Gastrocnemius medialis (tissue), 4 donors: Measurements from ENCODE around the gene PRKG1. TPM values are rescaled to one million over a fixed set of nuclear protein-coding genes. Genes with fewer than 3 reads are reported as not detected.

ENCODE experiments used
- ATAC-seq, 2 donors: fragments of 150-250 bp; one replicate each; pipeline ENCODE4 v1.9.1; 2016
- DNase-seq, 2 donors: peaks; one replicate each; pipeline ENCODE4 v3.0.0-alpha.2; 2019
- H3K27ac ChIP-seq, 4 donors: fragments of 200-600 bp; sonication (generic); 1 replicate in 1 of 4; 2 replicates in 3 of 4; pipeline ENCODE4 v1.5.1; 2016 to 2018; ENCODE audit warnings: mild to moderate bottlenecking in 2 of 4, moderate library complexity in 1 of 4
- H3K27me3 ChIP-seq, 3 donors: fragments of 200-600 bp; sonication (generic) in 2 of 3; 1 replicate in 1 of 3; 2 replicates in 2 of 3; pipeline versions ENCODE4 v1.5.1 to v1.6.0; 2016 to 2019; ENCODE audit warnings: mild to moderate bottlenecking in 1 of 3, moderate library complexity in 1 of 3
- H3K36me3 ChIP-seq, 2 donors: fragments of 200-600 bp; sonication (generic) in 1 of 2; one replicate each; pipeline ENCODE4 v1.5.1; 2017 to 2018
- H3K4me1 ChIP-seq, 2 donors: fragments of 200-600 bp; sonication (generic) in 1 of 2; one replicate each; pipeline ENCODE4 v1.5.1; 2016 to 2017; ENCODE audit warnings: mild to moderate bottlenecking in 2 of 2
- H3K4me3 ChIP-seq, 4 donors: fragments of 200-600 bp; sonication (generic) in 3 of 4; 1 replicate in 1 of 4; 2 replicates in 3 of 4; pipeline ENCODE4 v1.5.1; 2016 to 2019; ENCODE audit warnings: mild to moderate bottlenecking in 2 of 4
- H3K9me3 ChIP-seq, 3 donors: fragments of 200-600 bp; sonication (generic) in 2 of 3; 1 replicate in 1 of 3; 2 replicates in 2 of 3; pipeline ENCODE4 v1.5.1; 2016 to 2019
- CTCF ChIP-seq, 5 experiments: fragments of 450-650 bp in 3 of 5; fragments of 200-600 bp in 2 of 5; sonication (generic) in 2 of 5; IDR thresholded peaks in 4 of 5; conservative IDR thresholded peaks in 1 of 5; 1 replicate in 4 of 5; 2 replicates in 1 of 5; pipeline ENCODE4 v1.5.1; 2016 to 2019; ENCODE audit warnings: antibody characterized with exemption in 5 of 5, mild to moderate bottlenecking in 3 of 5, moderate library complexity in 3 of 5
- POLR2A ChIP-seq, 2 donors: fragments of 450-650 bp; IDR thresholded peaks; one replicate each; pipeline ENCODE4 v1.6.1; 2017; ENCODE audit warnings: antibody characterized with exemption in 2 of 2, mild to moderate bottlenecking in 2 of 2, moderate library complexity in 2 of 2
- in situ Hi-C, 4 donors: fragments of 200-750 bp; cut with MboI; loops; one replicate each; pipeline versions ENCODE4 v1.15.0 to v1.8.0; 2017; ENCODE audit warnings: low sequenced_read_pairs in 4 of 4
- intact Hi-C: fragments of 100-400 bp; cut with DNase I; formaldehyde crosslinking; loops from one replicate; pipeline ENCODE4 v1.15.1; 2023; ENCODE audit warnings: low total_unique reads
- total RNA-seq, 4 donors: library from RNA; depleted of rRNA; stranded (reverse); fragments of >200 nt; gene quantifications; one replicate each; pipeline versions ENCODE4 v1.1.0 to v1.2.3, GENCODE V29; 2016

Gene PRKG1
- total RNA-seq, 4 donors from 2014 or later = 10.4 to 39.4 (median 25.1) TPM

- Histone ChIP-seq H3K9me3 (no peaks in the 10 kb centered on the region), H3K36me3 (no peaks in the 10 kb centered on the region), H3K4me3 (no peak overlapping the region), H3K4me1 (peaks cover 11 to 37% of the 10 kb centered on the region in 2 donors), H3K27me3 (no peaks in the 10 kb centered on the region), H3K27ac (no peak overlapping the region)
- intact Hi-C loops = loop anchor here (10.0 kb wide), 2 partner anchors 139 to 1119 kb away; no protein-coding TSS in a partner anchor
- TF ChIP-seq POLR2A (IDR thresholded peaks at IDR 0.05) (no peak), CTCF (IDR thresholded peaks at IDR 0.05 in 4 of 5, conservative IDR thresholded peaks at IDR 0.05 in 1 of 5) (no peak)
- no peak for ATAC-seq
- DNase-seq = no peak
- in situ Hi-C loops = no loop called here
These were observed 21.2 kb downstream of the PRKG1 start for GRCh38 chr10:51095444-51095843.

- Histone ChIP-seq H3K4me1 (peaks cover 7 to 17% of the 10 kb centered on the region in 2 donors), H3K27ac (no peak overlapping the region), H3K36me3 (no peaks in the 10 kb centered on the region), H3K27me3 (no peaks in the 10 kb centered on the region), H3K9me3 (no peaks in the 10 kb centered on the region), H3K4me3 (no peak overlapping the region)
- TF ChIP-seq CTCF (IDR thresholded peaks at IDR 0.05 in 4 of 5, conservative IDR thresholded peaks at IDR 0.05 in 1 of 5) = no peak
- no peak for TF ChIP-seq POLR2A (IDR thresholded peaks at IDR 0.05)
- intact Hi-C loops = loop anchor here (10.0 kb wide), 2 partner anchors 137 to 1117 kb away; no protein-coding TSS in a partner anchor
- ATAC-seq (no peak), DNase-seq (no peak)
- in situ Hi-C loops = no loop called here
These were observed 23.3 kb downstream of the PRKG1 start for GRCh38 chr10:51097546-51097945.

GRCh38 chr10:51100221-51100620 is 25.9 kb downstream of the PRKG1 start:
- Histone ChIP-seq H3K4me3 (no peak overlapping the region), H3K27ac (no peak overlapping the region), H3K36me3 (no peaks in the 10 kb centered on the region), H3K27me3 (no peaks in the 10 kb centered on the region), H3K9me3 (no peaks in the 10 kb centered on the region), H3K4me1 (peaks cover 0 to 3% of the 10 kb centered on the region in 2 donors)
- no peak for TF ChIP-seq CTCF (IDR thresholded peaks at IDR 0.05 in 4 of 5, conservative IDR thresholded peaks at IDR 0.05 in 1 of 5)
- TF ChIP-seq POLR2A (IDR thresholded peaks at IDR 0.05) = no peak
- no peak for DNase-seq
- no peak for ATAC-seq
- intact Hi-C loops = no loop called here
- in situ Hi-C loops = no loop called here

GRCh38 chr10:51103554-51104217 is 29.4 kb downstream of the PRKG1 start:
- peaks cover 0 to 16% of the 10 kb centered on the region in 2 donors for H3K4me1 ChIP-seq
- no peak overlapping the region for H3K4me3 ChIP-seq
- no peak for TF ChIP-seq CTCF (IDR thresholded peaks at IDR 0.05 in 4 of 5, conservative IDR thresholded peaks at IDR 0.05 in 1 of 5)
- TF ChIP-seq POLR2A (IDR thresholded peaks at IDR 0.05) = no peak
- H3K9me3 ChIP-seq = no peaks in the 10 kb centered on the region
- no peaks in the 10 kb centered on the region for H3K36me3 ChIP-seq
- H3K27me3 ChIP-seq = no peaks in the 10 kb centered on the region
- ATAC-seq (no peak), DNase-seq (no peak)
- no peak overlapping the region for H3K27ac ChIP-seq
- in situ Hi-C loops = no loop called here
- intact Hi-C loops = no loop called here
